Tibial nerve (tissue), 3 donors: ENCODE data around the gene SPDYE4.

Source experiments
- POLR2A ChIP-seq, 2 donors: fragments of 450-650 bp; IDR thresholded peaks; one replicate each; pipeline ENCODE4 v1.6.1; 2017; ENCODE audit warnings: antibody characterized with exemption in 2 of 2, mild to moderate bottlenecking in 2 of 2, moderate library complexity in 2 of 2
- TF ChIP-seq, protein P1 (sequence below), 5 experiments: fragments of 200-600 bp in 3 of 5; fragments of 450-650 bp in 2 of 5; sonication (generic) in 3 of 5; IDR thresholded peaks; one replicate each; pipeline ENCODE4 v1.5.1; 2016 to 2019; ENCODE audit warnings: antibody characterized with exemption in 5 of 5, mild to moderate bottlenecking in 3 of 5, moderate library complexity in 2 of 5

DNA sequence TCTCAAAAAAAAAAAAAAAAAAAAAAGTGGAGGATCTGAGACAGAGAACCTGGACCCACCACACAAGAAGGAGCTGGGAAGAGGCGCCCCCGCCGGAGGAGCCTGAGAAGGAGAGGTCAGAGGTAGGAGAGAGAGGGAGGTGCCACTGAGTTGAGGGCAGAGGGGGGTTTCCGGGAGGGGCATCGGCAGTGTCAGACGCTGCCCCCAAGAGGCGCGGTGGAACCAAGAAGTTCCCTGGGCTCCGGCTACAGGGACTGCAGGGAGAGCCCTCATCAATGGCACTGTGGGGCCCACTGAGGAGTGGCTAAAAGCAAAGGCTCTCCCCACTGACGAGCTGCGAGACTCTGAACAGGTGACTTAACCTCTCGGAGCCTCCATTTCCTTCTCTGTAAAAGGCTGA is 17.9 kb downstream of the SPDYE4 start:
- TF ChIP-seq, protein P1, sequence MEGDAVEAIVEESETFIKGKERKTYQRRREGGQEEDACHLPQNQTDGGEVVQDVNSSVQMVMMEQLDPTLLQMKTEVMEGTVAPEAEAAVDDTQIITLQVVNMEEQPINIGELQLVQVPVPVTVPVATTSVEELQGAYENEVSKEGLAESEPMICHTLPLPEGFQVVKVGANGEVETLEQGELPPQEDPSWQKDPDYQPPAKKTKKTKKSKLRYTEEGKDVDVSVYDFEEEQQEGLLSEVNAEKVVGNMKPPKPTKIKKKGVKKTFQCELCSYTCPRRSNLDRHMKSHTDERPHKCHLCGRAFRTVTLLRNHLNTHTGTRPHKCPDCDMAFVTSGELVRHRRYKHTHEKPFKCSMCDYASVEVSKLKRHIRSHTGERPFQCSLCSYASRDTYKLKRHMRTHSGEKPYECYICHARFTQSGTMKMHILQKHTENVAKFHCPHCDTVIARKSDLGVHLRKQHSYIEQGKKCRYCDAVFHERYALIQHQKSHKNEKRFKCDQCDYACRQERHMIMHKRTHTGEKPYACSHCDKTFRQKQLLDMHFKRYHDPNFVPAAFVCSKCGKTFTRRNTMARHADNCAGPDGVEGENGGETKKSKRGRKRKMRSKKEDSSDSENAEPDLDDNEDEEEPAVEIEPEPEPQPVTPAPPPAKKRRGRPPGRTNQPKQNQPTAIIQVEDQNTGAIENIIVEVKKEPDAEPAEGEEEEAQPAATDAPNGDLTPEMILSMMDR (IDR thresholded peaks at IDR 0.05): no peak
- TF ChIP-seq POLR2A (IDR thresholded peaks at IDR 0.05): no peak
